AG09319 (cell line): Measurements from ENCODE around the gene TSPAN14.
A peak's percentile ranks its signal among the peaks of the same experiment; 100 is the strongest.

Experiments used
- DNase-seq: peaks from one replicate; pipeline ENCODE4 v3.0.0-alpha.2; 2010; ENCODE audit warnings: low read depth; ENCODE audit errors: extremely low read depth
- TF ChIP-seq, protein P1 (sequence below): IDR thresholded peaks from 2 replicates; pipeline ENCODE4 v1.5.1; 2011; ENCODE audit warnings: low read depth, mild to moderate bottlenecking, inconsistent platforms, low read length, moderate library complexity

Gene TSPAN14

DNA sequence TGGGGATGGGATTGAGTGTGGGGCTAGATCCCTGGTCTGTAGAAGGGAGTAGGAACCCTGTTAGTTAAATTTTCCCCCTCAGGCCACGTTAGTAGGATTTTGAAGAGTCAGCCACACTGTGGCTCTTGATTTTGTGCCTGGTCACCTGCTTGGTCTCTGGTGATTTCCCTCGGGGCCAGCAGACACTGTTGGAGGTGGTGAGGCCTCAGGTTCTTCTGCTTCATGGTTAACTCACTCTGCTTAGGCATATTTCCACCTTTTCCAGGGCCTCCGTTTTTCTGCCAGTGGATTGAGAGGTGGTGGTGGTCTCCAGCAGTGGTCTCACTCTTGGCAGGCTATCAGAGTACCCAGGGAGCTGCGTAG is 4.1 kb downstream of the TSPAN14 start:
- DNase-seq = no peak
- TF ChIP-seq, protein P1, sequence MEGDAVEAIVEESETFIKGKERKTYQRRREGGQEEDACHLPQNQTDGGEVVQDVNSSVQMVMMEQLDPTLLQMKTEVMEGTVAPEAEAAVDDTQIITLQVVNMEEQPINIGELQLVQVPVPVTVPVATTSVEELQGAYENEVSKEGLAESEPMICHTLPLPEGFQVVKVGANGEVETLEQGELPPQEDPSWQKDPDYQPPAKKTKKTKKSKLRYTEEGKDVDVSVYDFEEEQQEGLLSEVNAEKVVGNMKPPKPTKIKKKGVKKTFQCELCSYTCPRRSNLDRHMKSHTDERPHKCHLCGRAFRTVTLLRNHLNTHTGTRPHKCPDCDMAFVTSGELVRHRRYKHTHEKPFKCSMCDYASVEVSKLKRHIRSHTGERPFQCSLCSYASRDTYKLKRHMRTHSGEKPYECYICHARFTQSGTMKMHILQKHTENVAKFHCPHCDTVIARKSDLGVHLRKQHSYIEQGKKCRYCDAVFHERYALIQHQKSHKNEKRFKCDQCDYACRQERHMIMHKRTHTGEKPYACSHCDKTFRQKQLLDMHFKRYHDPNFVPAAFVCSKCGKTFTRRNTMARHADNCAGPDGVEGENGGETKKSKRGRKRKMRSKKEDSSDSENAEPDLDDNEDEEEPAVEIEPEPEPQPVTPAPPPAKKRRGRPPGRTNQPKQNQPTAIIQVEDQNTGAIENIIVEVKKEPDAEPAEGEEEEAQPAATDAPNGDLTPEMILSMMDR = no peak

DNA sequence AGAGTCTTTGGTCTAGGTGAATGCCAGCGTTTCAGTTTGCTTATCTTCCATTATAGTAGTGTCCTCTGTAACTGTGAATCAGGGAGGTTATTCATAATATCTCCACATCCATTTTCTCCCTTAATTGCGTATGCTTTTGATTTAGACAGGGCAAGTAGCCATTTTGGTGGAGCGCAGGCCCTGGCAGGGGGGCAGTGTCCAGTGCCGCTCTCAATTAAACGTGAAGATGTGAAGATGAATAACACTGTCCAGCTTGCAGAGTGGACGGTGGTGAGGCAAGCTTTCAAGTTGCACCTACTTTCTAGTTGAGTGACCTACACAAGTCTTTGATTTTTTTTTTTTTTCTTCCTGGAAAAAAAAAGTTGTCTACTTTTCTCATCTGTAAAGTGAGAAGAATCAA is 4.5 kb downstream of the TSPAN14 start:
- DNase-seq = no peak
- TF ChIP-seq, protein P1 = no peak

DNA sequence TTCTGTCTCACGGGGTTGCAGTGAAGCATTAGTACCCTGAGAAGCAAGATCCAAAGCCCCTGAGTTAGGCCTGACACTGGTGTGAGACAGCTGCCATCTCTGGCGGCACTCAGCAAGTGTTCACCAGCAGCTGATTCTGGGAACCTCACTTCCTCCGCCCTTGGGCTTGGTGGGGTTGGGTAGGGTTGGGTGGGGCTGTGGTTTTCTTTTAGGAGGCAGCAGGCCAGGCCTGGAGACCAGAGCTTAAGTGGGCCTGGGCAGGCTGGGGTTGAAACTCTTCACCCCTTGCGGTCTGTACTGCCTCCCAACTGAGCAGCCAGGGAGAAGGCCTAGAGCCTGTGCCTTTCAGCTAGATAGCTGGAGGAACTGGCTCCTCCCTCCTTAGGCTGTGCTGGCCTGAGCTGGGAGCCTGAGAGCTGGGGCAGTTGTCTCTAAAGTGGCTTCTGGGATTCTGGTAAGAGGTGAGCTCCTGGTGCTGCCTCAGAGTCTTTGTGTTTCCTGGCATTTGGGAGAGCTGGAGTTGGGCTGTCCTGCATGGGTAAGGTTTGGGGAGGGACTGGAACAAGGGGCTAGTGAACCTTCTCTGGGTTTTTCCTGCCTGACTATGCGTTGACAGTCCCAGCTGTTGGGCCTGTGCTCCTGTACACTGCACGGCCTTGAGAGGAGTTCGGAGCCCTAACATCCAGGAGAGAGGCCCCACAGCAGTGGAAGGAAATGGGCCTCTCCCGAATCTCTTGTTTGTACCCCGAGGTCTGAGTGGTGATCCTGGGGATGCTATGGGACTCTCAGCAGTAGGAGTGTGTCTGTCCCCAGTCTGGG is 5.1 kb downstream of the TSPAN14 start:
- peak; percentile 76 for DNase-seq
- TF ChIP-seq, protein P1 = peak; percentile 5

DNA sequence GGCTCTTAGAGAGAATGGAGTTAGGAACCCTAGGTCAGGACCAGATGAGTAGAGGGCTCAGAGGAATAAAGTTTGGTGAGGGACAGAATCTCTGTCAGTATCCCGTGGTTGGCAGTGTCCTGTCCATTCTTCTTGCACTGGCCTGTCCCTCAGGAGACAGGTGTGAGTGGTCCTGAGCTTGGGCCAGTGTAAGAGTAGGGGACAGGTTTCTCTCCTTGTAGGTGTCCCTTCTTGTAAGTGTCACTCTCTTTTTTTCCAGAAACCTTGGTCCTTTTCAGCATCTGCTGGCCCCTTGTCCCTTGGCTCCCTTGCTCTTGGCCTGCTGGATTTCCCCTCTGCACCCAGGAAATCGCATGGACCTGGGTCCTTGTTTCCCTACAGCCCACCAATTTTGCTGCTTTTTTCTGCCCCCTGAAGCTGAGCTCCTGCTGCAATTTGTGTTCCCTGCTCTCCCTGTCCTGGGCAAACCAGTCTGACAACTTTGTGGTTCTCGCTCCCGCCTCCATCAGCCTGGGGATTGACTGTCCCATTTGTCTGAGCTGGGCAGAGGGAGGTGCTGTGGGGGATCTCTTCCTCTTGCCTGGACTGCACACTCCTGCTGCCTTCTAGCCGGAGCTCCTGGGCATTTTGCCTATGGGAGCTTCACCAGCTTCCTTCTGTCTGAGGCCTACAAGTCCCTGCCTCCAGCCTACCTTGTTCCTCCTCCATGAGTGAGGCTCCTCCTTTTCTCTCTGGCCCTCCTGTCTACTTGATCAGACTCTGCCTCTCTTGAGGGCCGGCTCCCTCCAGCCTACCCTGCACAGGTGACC is 6.5 kb downstream of the TSPAN14 start:
- DNase-seq = no peak
- TF ChIP-seq, protein P1 = no peak

DNA sequence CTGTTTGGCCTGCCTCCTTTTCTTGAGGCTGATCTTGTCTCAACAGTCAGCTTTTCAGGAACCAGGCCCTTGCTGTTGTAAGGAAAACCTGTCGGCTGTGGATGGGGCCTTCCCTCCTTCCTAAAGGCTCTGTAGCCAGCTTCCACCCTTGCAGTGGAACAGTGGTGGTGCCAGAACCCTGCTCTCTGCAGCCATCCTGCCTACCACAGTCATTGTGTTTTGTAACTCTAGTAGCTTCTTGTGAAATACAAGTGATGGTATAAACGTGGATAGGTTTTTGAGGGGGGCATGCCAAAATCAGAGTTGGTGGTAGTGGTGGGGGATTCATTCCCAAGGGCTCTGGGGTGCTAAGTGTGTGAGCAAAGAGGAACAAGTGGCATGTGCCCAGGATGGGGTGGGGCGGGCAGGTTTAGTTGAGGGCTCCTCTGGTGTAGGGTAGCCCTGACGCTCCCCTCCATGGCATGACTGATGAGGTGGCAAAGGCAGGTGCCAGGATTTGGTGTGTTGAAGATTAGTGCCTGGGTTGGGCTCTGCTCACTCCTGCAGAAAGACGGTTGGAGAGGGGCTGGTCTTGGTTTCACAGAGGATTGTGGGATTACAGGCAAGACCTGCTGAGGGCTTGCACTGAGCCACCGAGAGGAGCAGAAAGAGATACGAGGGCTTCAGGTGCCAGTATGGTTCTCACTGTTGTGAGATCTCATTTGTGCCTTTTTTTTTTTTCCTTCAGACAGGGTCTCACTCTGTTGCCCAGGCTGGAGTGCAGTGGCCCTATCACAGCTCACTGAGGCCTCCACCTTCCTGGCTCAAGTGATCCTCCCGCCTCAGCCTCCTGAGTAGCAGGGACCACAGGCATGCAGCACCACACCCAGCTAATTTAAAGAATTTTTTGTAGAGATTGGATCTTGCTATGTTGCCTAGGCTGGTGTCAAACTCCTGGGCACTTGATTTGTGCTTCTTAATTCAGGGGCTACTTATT is 7.4 kb downstream of the TSPAN14 start:
- no peak for DNase-seq
- TF ChIP-seq, protein P1 = no peak

DNA sequence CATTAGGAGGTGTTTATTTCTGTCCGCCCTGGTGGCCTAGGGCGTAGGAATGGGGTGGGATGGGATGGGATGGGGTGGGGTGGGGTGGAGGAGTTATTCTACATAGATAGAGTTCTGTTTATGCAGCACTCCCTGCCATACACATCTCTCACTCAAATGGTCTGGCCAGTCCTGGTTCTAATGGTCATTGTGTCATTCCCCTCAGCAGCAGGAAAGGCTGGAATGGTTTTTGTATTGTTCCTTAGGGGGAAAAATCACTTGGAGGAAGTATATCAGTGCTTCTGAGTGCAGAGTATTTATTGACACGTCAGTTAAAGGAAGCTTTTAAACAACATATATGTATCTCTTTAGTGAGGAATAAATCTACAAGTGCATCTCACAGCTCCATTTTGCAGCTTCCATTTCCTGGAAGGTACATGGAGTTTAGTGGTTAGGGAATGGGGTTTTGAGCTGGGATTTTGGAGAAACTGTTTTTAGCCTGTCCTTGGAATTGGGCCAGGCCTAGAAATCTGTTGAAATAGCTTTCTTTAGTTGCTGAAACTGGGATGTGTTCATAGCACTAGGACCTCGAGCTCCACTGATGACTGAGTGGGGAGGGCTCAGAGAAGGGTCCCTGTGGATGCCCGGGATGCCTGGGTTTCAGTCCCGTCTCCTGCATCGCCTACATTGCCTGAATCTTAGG is 8.3 kb downstream of the TSPAN14 start:
- TF ChIP-seq, protein P1 = no peak
- DNase-seq = no peak
